HT1080 (cell line): ENCODE results near the gene DOK5. TPM values are rescaled to one million over a fixed set of nuclear protein-coding genes. Genes with fewer than 3 reads are reported as not detected.

Source experiments
- DNase-seq: peaks from one replicate; pipeline ENCODE4 v3.0.0-alpha.2; 2015; ENCODE audit warnings: low read depth
- total RNA-seq: library from RNA; depleted of rRNA; stranded (reverse); fragments of >200 nt; shearing (Covaris generic); gene quantifications from 2 replicates; pipeline ENCODE4 v1.2.3, GENCODE V29; 2014

DOK5 gene
- total RNA-seq, 1 experiment from 2014 or later: 0.31 TPM

GRCh38 chr20:54608943-54609342 lies 133.6 kb downstream of the DOK5 start:
- DNase-seq: no peak

GRCh38 chr20:54611708-54612412 lies 136.5 kb downstream of the DOK5 start:
- DNase-seq: no peak

- no peak for DNase-seq
Measured at GRCh38 chr20:54618412-54618811, 143.0 kb downstream of the DOK5 start.

GRCh38 chr20:54619181-54619580 lies 143.8 kb downstream of the DOK5 start:
- DNase-seq: no peak

GRCh38 chr20:54619682-54620081 lies 144.3 kb downstream of the DOK5 start:
- no peak for DNase-seq

- no peak for DNase-seq
Measured at GRCh38 chr20:54620611-54621010, 145.2 kb downstream of the DOK5 start.

GRCh38 chr20:54622333-54623295 lies 147.2 kb downstream of the DOK5 start:
- DNase-seq: no peak

- no peak for DNase-seq
Measured at GRCh38 chr20:54623991-54624569, 148.7 kb downstream of the DOK5 start.

GRCh38 chr20:54624706-54625390 lies 149.5 kb downstream of the DOK5 start:
- no peak for DNase-seq

- DNase-seq: no peak
Measured at GRCh38 chr20:54625497-54625896, 150.1 kb downstream of the DOK5 start.

GRCh38 chr20:54626126-54626525 lies 150.7 kb downstream of the DOK5 start:
- DNase-seq: no peak

GRCh38 chr20:54629632-54630031 lies 154.2 kb downstream of the DOK5 start:
- no peak for DNase-seq

- no peak for DNase-seq
Measured at GRCh38 chr20:54630582-54630981, 155.2 kb downstream of the DOK5 start.

GRCh38 chr20:54631059-54631458 lies 155.7 kb downstream of the DOK5 start:
- no peak for DNase-seq

GRCh38 chr20:54633374-54634355 lies 158.3 kb downstream of the DOK5 start:
- no peak for DNase-seq

GRCh38 chr20:54636575-54636974 lies 161.2 kb downstream of the DOK5 start:
- DNase-seq: no peak

- no peak for DNase-seq
Measured at GRCh38 chr20:54639941-54640340, 164.5 kb downstream of the DOK5 start.

GRCh38 chr20:54640800-54641199 lies 165.4 kb downstream of the DOK5 start:
- no peak for DNase-seq

- DNase-seq: no peak
Measured at GRCh38 chr20:54642864-54643667, 167.7 kb downstream of the DOK5 start.
